Measurements from ENCODE around the gene FOXJ3.

- TF ChIP-seq EZH2 (IDR thresholded peaks at IDR 0.05; ENCODE audit: borderline replicate concordance, low read length) = no peak
- TF ChIP-seq CTCF (conservative IDR thresholded peaks at IDR 0.05 in 1 of 2, IDR thresholded peaks at IDR 0.05 in 1 of 2; ENCODE audit: extremely low read depth in 1 of 2, insufficient read depth in 1 of 2, low read depth in 1 of 2, low read length in 2 of 2) = no peak
Measured at GRCh38 chr1:42155362-42155761, 179.7 kb downstream of the FOXJ3 start.
